K562 (cell line): Measurements from ENCODE around the gene MKNK1. TPM values are rescaled to one million over a fixed set of nuclear protein-coding genes. Genes with fewer than 3 reads are reported as not detected.
A peak's percentile ranks its signal among the peaks of the same experiment; 100 is the strongest.

Experiments used
- ATAC-seq: fragments of 200-7000 bp; cut with Tn5 transposase; 3 replicates; pipeline ENCODE4 v1.9.1; 2020; ENCODE audit warnings: moderate library complexity
- BruUV-seq: library from RNA; stranded (reverse); fragments of 400-500 nt; replicated peaks from 2 replicates; lab custom pipeline; 2021; lab: Mats Ljungman, UMichigan
- CTCF ChIA-PET: fragments of 300-600 bp; formaldehyde crosslinking; extraction: SDS; loops from one replicate; lab custom pipeline; 2021; ENCODE audit warnings: low intra/inter-chr PET ratio; lab: Yijun Ruan, JAX
- POLR2A ChIA-PET: fragments of 300-600, 350-650 bp; sonication (Branson Sonifier 250); formaldehyde crosslinking; extraction: SDS; loops from one replicate; lab custom pipeline; 2021; ENCODE audit warnings: antibody characterized with exemption, inconsistent platforms; lab: Yijun Ruan, JAX
- DNase-seq, 4 experiments: peaks; one replicate each; pipeline versions ENCODE4 v3.0.0 to v3.0.0-alpha.2; 2011 to 2018; ENCODE audit warnings: low spot score in 3 of 4, mixed read lengths in 3 of 4; ENCODE audit errors: extremely low read depth in 1 of 4
- FAIRE-seq: peaks from 2 replicates; lab custom pipeline; 2011; peaks lifted over from hg19 to GRCh38; lab: Jason Lieb, UNC
- H2AFZ ChIP-seq: 2 replicates; pipeline ENCODE4 v1.6.0; 2011; ENCODE audit warnings: low read depth, low read length, control low read depth, inconsistent platforms
- H3K27ac ChIP-seq: fragments of 200-600 bp; 3 replicates; pipeline ENCODE4 v1.8.0; 2011; ENCODE audit warnings: low read depth, mild to moderate bottlenecking, control low read depth, inconsistent platforms, low read length, moderate library complexity, mixed read lengths; ENCODE audit errors: extremely low read depth
- H3K27me3 ChIP-seq, 2 experiments: fragments of 300-600 bp in 1 of 2; 2 replicates in 1 of 2; 3 replicates in 1 of 2; pipeline versions ENCODE4 v1.6.0 to v1.8.0; 2011; ENCODE audit warnings: inconsistent platforms in 2 of 2, low read length in 2 of 2, mild to moderate bottlenecking in 1 of 2, mixed read lengths in 1 of 2, moderate library complexity in 1 of 2; ENCODE audit not compliant: control insufficient read depth in 2 of 2, insufficient read depth in 2 of 2
- H3K36me3 ChIP-seq: fragments of 300-600 bp; 3 replicates; pipeline ENCODE4 v1.8.0; 2011; ENCODE audit warnings: mild to moderate bottlenecking, low read length, inconsistent platforms; ENCODE audit not compliant: control insufficient read depth, insufficient read depth
- H3K4me1 ChIP-seq, 2 experiments: fragments of 200-600 bp in 1 of 2; replicated peaks in 1 of 2; 2 replicates in 1 of 2; 3 replicates in 1 of 2; pipeline versions ENCODE4 v1.5.1 to v1.8.0; 2011; ENCODE audit warnings: inconsistent platforms in 2 of 2, low read length in 2 of 2, mild to moderate bottlenecking in 1 of 2, mixed read lengths in 1 of 2, moderate library complexity in 1 of 2; ENCODE audit not compliant: control insufficient read depth in 2 of 2, insufficient read depth in 2 of 2
- H3K4me2 ChIP-seq: 2 replicates; pipeline ENCODE4 v1.6.1; 2011; ENCODE audit warnings: low read length, control low read depth, inconsistent platforms, mixed read lengths; ENCODE audit not compliant: insufficient read depth
- H3K4me3 ChIP-seq: fragments of 200-600 bp; sonication (generic), shearing (Covaris generic); 2 replicates; pipeline ENCODE4 v1.5.1; 2016; ENCODE audit warnings: control low read depth, inconsistent platforms
- H3K79me2 ChIP-seq: fragments of 200-600 bp; 3 replicates; pipeline ENCODE4 v1.8.0; 2011; ENCODE audit warnings: low read length, inconsistent platforms; ENCODE audit not compliant: control insufficient read depth, insufficient read depth
- H3K9ac ChIP-seq, 2 experiments: 2 replicates each; pipeline versions ENCODE4 v1.6.0 to v1.6.1; 2011; ENCODE audit warnings: low read depth in 2 of 2, low read length in 2 of 2, control low read depth in 1 of 2, inconsistent platforms in 1 of 2, mild to moderate bottlenecking in 1 of 2, mixed read lengths in 1 of 2; ENCODE audit not compliant: insufficient read depth in 1 of 2
- H3K9me1 ChIP-seq: one replicate; pipeline ENCODE4 v1.6.0; 2011; ENCODE audit warnings: inconsistent platforms, mild to moderate bottlenecking, low read length, moderate library complexity; ENCODE audit not compliant: control insufficient read depth, insufficient read depth
- H3K9me3 ChIP-seq: replicated peaks from 2 replicates; pipeline ENCODE4 v1.5.1; 2011; ENCODE audit warnings: low read depth, low read length, inconsistent platforms; ENCODE audit not compliant: control insufficient read depth, insufficient read depth
- H4K20me1 ChIP-seq: replicated peaks from 2 replicates; pipeline ENCODE4 v1.6.1; 2011; ENCODE audit warnings: low read length, inconsistent platforms, mixed read lengths; ENCODE audit not compliant: control insufficient read depth, insufficient read depth
- FOXK1 ChIP-seq: sonication (generic); formaldehyde crosslinking; IDR thresholded peaks from 2 replicates; pipeline ENCODE4 v1.8.0; 2022; ENCODE audit warnings: missing genetic modification reagents, mild to moderate bottlenecking, borderline replicate concordance
- FUS ChIP-seq: fragments of 200-400 bp; formaldehyde crosslinking; optimal IDR thresholded peaks from 2 replicates; pipeline ENCODE3; 2017; ENCODE audit warnings: low read depth, low read length
- GTF2E2 ChIP-seq: fragments of 200-800 bp; sonication (Bioruptor generic); IDR thresholded peaks from 2 replicates; pipeline ENCODE4 v1.6.1; 2016; ENCODE audit warnings: missing genetic modification characterization, missing compliant biosample characterization
- POLR2H ChIP-seq: IDR thresholded peaks from 2 replicates; pipeline ENCODE4 v1.6.1; 2016; ENCODE audit warnings: missing genetic modification characterization, low read depth, mild to moderate bottlenecking, control low read depth, missing compliant biosample characterization, moderate library complexity
- SLC30A9 ChIP-seq: fragments of 250-450 bp; sonication (Bioruptor Pico); IDR thresholded peaks from 2 replicates; pipeline ENCODE4 v1.8.0; 2022; ENCODE audit warnings: mild to moderate bottlenecking, moderate library complexity
- WGBS: fragments of 100-300 bp; shearing (Covaris generic); methylation state at CpG from one replicate; pipeline ENCODE4 v1.1.6; 2016; ENCODE audit warnings: low coverage, mixed read lengths; ENCODE audit not compliant: insufficient coverage; ENCODE audit errors: missing lambda C conversion rate; 5-methylcytosine and 5-hydroxymethylcytosine counted together
- in situ Hi-C: fragments of 300-500 bp; cut with MboI; formaldehyde crosslinking; loops from 4 replicates; pipeline ENCODE4 v1.15.0; 2018; ENCODE audit warnings: inconsistent platforms, mixed read lengths
- intact Hi-C: fragments of 100-400 bp; cut with micrococcal nuclease; formaldehyde crosslinking; loops from 2 replicates; pipeline ENCODE4 v1.14.2; 2022
- polyA plus RNA-seq, 8 experiments: library from polyadenylated mRNA; depleted of rRNA in 4 of 8; stranded (reverse) in 5 of 8; unstranded in 3 of 8; fragments of >200 nt; fragmentation: Nextera tagmentation in 2 of 8; fragmentation: Illumina TruSeq in 1 of 8; extraction: Ambion mirVana in 2 of 8; extraction: Trizol in 1 of 8; gene quantifications; 2 replicates each; pipeline versions ENCODE4 v1.2.1 to v1.2.3, GENCODE V29; 2011 to 2014; ENCODE audit warnings: inconsistent platforms in 1 of 8, missing spikeins in 1 of 8
- total RNA-seq, 7 experiments: library from RNA; depleted of rRNA in 6 of 7; stranded (reverse); fragments of >200 nt in 6 of 7; fragmentation: Illumina TruSeq in 2 of 7; extraction: Trizol in 2 of 7; gene quantifications; 2 replicates each; pipeline versions ENCODE4 v1.2.1 to v1.2.3, GENCODE V29; 2011 to 2021; ENCODE audit warnings: low replicate concordance in 1 of 7
- TF ChIP-seq, protein P1 (sequence below): fragments of 250-450 bp; sonication (Bioruptor Pico); IDR thresholded peaks from 2 replicates; pipeline ENCODE4 v1.4.0; 2020; ENCODE audit warnings: mild to moderate bottlenecking, moderate library complexity, borderline replicate concordance
- TF ChIP-seq, protein P2 (sequence below): fragments of 250-450 bp; sonication (Bioruptor Pico); IDR thresholded peaks from 2 replicates; pipeline ENCODE4 v1.4.0; 2020
- TF ChIP-seq, protein P3 (sequence below): fragments of 450-650 bp; IDR thresholded peaks from 2 replicates; pipeline ENCODE4 v1.6.1; 2016; ENCODE audit warnings: antibody characterized with exemption
- TF ChIP-seq, protein P4 (sequence below): IDR thresholded peaks from 2 replicates; pipeline ENCODE4 v1.6.1; 2011; ENCODE audit not compliant: insufficient read length; ENCODE audit errors: extremely low read depth

MKNK1 gene
- total and polyA plus RNA-seq, 9 of the 15 experiments (the other 6 are each of a cell fraction or from before 2014, with no cell fraction given) = 27.7 to 51.3 (median 43.7) TPM

DNA sequence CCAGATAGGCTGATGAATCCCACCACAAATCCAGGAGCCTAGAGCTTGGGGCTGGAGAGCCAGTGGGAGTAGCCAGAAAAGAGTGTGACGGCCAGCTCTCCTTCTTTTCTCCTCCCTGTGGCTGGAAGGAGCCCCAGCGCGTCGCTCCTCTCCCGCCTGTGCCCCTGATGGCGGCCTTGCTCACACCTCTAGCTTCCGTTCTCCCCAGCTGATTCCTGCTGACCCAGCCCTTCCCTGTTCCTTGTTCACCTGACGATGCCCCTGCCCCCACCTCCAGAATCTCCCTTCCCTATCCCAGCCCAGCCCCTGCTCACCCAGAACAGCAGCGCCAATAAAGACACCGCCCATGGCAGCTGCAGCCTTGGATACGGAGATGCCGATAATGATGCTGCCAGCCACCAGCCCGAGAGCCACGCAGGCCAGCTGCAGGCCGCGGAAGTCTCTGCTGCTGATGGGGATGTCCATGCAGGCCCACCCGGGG, 53.3 kb downstream of the MKNK1 start:
- in situ Hi-C loops = no loop called here
- no TSS peak for BruUV-seq
- CTCF ChIA-PET = no interaction called here
- TF ChIP-seq, protein P1, sequence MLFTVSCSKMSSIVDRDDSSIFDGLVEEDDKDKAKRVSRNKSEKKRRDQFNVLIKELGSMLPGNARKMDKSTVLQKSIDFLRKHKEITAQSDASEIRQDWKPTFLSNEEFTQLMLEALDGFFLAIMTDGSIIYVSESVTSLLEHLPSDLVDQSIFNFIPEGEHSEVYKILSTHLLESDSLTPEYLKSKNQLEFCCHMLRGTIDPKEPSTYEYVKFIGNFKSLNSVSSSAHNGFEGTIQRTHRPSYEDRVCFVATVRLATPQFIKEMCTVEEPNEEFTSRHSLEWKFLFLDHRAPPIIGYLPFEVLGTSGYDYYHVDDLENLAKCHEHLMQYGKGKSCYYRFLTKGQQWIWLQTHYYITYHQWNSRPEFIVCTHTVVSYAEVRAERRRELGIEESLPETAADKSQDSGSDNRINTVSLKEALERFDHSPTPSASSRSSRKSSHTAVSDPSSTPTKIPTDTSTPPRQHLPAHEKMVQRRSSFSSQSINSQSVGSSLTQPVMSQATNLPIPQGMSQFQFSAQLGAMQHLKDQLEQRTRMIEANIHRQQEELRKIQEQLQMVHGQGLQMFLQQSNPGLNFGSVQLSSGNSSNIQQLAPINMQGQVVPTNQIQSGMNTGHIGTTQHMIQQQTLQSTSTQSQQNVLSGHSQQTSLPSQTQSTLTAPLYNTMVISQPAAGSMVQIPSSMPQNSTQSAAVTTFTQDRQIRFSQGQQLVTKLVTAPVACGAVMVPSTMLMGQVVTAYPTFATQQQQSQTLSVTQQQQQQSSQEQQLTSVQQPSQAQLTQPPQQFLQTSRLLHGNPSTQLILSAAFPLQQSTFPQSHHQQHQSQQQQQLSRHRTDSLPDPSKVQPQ = no peak
- TF ChIP-seq, protein P2, sequence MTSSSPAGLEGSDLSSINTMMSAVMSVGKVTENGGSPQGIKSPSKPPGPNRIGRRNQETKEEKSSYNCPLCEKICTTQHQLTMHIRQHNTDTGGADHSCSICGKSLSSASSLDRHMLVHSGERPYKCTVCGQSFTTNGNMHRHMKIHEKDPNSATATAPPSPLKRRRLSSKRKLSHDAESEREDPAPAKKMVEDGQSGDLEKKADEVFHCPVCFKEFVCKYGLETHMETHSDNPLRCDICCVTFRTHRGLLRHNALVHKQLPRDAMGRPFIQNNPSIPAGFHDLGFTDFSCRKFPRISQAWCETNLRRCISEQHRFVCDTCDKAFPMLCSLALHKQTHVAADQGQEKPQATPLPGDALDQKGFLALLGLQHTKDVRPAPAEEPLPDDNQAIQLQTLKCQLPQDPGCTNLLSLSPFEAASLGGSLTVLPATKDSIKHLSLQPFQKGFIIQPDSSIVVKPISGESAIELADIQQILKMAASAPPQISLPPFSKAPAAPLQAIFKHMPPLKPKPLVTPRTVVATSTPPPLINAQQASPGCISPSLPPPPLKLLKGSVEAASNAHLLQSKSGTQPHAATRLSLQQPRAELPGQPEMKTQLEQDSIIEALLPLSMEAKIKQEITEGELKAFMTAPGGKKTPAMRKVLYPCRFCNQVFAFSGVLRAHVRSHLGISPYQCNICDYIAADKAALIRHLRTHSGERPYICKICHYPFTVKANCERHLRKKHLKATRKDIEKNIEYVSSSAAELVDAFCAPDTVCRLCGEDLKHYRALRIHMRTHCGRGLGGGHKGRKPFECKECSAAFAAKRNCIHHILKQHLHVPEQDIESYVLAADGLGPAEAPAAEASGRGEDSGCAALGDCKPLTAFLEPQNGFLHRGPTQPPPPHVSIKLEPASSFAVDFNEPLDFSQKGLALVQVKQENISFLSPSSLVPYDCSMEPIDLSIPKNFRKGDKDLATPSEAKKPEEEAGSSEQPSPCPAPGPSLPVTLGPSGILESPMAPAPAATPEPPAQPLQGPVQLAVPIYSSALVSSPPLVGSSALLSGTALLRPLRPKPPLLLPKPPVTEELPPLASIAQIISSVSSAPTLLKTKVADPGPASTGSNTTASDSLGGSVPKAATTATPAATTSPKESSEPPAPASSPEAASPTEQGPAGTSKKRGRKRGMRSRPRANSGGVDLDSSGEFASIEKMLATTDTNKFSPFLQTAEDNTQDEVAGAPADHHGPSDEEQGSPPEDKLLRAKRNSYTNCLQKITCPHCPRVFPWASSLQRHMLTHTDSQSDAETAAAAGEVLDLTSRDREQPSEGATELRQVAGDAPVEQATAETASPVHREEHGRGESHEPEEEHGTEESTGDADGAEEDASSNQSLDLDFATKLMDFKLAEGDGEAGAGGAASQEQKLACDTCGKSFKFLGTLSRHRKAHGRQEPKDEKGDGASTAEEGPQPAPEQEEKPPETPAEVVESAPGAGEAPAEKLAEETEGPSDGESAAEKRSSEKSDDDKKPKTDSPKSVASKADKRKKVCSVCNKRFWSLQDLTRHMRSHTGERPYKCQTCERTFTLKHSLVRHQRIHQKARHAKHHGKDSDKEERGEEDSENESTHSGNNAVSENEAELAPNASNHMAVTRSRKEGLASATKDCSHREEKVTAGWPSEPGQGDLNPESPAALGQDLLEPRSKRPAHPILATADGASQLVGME (CRISPR knock-in tag) = no peak
- TF ChIP-seq, protein P3, sequence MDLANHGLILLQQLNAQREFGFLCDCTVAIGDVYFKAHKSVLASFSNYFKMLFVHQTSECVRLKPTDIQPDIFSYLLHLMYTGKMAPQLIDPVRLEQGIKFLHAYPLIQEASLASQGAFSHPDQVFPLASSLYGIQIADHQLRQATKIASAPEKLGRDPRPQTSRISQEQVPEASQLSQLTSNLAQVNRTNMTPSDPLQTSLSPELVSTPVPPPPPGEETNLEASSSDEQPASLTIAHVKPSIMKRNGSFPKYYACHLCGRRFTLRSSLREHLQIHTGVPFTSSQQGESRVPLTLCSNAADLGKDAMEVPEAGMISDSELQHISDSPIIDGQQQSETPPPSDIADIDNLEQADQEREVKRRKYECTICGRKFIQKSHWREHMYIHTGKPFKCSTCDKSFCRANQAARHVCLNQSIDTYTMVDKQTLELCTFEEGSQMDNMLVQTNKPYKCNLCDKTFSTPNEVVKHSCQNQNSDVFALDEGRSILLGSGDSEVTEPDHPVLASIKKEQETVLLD = no peak
- no peak for TF ChIP-seq POLR2H (tag)
- no peak for TF ChIP-seq FOXK1 (CRISPR knock-in tag)
- no peak for TF ChIP-seq SLC30A9 (CRISPR knock-in tag)
- TF ChIP-seq, protein P4, sequence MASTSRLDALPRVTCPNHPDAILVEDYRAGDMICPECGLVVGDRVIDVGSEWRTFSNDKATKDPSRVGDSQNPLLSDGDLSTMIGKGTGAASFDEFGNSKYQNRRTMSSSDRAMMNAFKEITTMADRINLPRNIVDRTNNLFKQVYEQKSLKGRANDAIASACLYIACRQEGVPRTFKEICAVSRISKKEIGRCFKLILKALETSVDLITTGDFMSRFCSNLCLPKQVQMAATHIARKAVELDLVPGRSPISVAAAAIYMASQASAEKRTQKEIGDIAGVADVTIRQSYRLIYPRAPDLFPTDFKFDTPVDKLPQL = no peak
- no peak for TF ChIP-seq GTF2E2 (tag)
- no peak for TF ChIP-seq FUS

More for the DNA sequence above, 53.3 kb downstream of the MKNK1 start:
- Histone ChIP-seq H3K36me3 (no peaks in the 10 kb centered on the region), H3K9me1 (peaks cover 3% of the 10 kb centered on the region), H2AFZ (no peak overlapping the region), H4K20me1 (no peaks in the 10 kb centered on the region), H3K4me2 (no peak overlapping the region), H3K4me1 (peaks cover 21 to 45% of the 10 kb centered on the region in 2 experiments; a peak in 4 of 5 replicates), H3K4me3 (no peak overlapping the region), H3K27me3 (peaks cover 12 to 26% of the 10 kb centered on the region in 2 experiments; a peak in 3 of 5 replicates), H3K79me2 (no peaks in the 10 kb centered on the region), H3K27ac (no peak overlapping the region), H3K9me3 (no peaks in the 10 kb centered on the region), H3K9ac (peak overlapping the region in 1 of 2 experiments; percentile 4; a peak in 1 of 4 replicates)
- FAIRE-seq = no peak
- 10% methylated on average over 17 of the region's 17 CpGs for WGBS
- no peak for ATAC-seq
- intact Hi-C loops = no loop called here
- peak in 2 of 4 experiments; percentile 38 to 44 for DNase-seq
- POLR2A ChIA-PET = interaction anchor here (0.6 to 1.6 kb wide), 5 partner anchors 9 to 52 kb away, joined by 3 to 6 read pairs (median 4); no protein-coding TSS in a partner anchor
